HepG2 (cell line): ENCODE data around the gene SLC25A23.

ENCODE experiments used
- KMT2B ChIP-seq: IDR thresholded peaks from 2 replicates; pipeline ENCODE4 v1.6.1; 2016; ENCODE audit warnings: missing genetic modification reagents, missing compliant biosample characterization
- RFX1 ChIP-seq: fragments of 450-650 bp; IDR thresholded peaks from 2 replicates; pipeline ENCODE4 v1.6.1; 2017
- TF ChIP-seq, protein P1 (sequence below): sonication (generic); formaldehyde crosslinking; IDR thresholded peaks from 2 replicates; pipeline ENCODE4 v1.4.0; 2020; ENCODE audit warnings: missing genetic modification reagents
- TF ChIP-seq, protein P2 (sequence below): sonication (generic); formaldehyde crosslinking; IDR thresholded peaks from 2 replicates; pipeline ENCODE4 v1.5.0; 2020; ENCODE audit warnings: mild to moderate bottlenecking, missing genetic modification reagents, moderate library complexity
- TF ChIP-seq, protein P3 (sequence below): sonication (generic); formaldehyde crosslinking; IDR thresholded peaks from 2 replicates; pipeline ENCODE4 v1.4.0; 2020; ENCODE audit warnings: missing genetic modification reagents, mild to moderate bottlenecking, borderline replicate concordance
- TF ChIP-seq, protein P4 (sequence below): sonication (generic); formaldehyde crosslinking; IDR thresholded peaks from 2 replicates; pipeline ENCODE4 v1.9.0; 2021; ENCODE audit warnings: missing genetic modification reagents, mild to moderate bottlenecking, borderline replicate concordance
- TF ChIP-seq, protein P5 (sequence below): sonication (generic); formaldehyde crosslinking; IDR thresholded peaks from 2 replicates; pipeline ENCODE4 v1.5.1; 2020; ENCODE audit warnings: mild to moderate bottlenecking, missing genetic modification reagents, moderate library complexity

DNA sequence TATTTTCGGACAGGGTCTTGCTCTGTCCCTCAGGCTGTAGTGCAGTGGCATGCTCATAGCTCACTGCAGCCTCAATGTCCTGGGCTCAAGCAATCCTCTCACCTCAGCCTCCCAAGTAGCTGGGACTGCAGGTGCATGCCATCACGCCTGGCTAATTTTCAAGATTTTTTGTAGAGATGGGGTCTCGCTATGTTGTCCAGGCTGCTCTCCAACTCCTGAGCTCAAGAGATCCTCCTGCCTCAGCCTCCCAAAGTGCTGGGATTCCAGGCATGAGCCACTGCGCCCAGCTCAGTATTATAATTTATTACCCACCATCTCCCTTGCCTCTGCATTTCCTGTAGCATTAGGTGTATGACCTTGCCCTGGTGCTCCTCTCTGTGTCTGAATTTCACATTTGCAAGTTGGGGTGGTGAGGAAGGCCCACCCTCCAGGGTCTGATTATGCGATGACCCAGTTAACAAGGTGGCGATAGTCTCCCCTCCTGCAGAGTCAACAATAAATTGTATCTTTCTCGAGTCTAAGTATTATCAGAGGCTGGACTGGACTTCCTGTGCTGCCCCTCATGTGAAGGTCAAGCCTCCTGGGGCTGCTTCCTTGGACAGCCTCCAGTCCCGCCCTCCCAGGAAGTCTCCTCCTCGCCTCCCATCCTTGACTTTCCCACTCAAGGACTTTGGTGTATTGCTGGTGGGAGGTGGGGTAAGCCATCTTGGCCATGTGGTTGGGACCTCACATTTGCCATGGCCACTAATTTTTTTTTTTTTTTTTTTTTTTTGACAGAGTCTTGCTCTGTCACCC is 44.0 kb upstream of the SLC25A23 start:
- TF ChIP-seq, protein P1, sequence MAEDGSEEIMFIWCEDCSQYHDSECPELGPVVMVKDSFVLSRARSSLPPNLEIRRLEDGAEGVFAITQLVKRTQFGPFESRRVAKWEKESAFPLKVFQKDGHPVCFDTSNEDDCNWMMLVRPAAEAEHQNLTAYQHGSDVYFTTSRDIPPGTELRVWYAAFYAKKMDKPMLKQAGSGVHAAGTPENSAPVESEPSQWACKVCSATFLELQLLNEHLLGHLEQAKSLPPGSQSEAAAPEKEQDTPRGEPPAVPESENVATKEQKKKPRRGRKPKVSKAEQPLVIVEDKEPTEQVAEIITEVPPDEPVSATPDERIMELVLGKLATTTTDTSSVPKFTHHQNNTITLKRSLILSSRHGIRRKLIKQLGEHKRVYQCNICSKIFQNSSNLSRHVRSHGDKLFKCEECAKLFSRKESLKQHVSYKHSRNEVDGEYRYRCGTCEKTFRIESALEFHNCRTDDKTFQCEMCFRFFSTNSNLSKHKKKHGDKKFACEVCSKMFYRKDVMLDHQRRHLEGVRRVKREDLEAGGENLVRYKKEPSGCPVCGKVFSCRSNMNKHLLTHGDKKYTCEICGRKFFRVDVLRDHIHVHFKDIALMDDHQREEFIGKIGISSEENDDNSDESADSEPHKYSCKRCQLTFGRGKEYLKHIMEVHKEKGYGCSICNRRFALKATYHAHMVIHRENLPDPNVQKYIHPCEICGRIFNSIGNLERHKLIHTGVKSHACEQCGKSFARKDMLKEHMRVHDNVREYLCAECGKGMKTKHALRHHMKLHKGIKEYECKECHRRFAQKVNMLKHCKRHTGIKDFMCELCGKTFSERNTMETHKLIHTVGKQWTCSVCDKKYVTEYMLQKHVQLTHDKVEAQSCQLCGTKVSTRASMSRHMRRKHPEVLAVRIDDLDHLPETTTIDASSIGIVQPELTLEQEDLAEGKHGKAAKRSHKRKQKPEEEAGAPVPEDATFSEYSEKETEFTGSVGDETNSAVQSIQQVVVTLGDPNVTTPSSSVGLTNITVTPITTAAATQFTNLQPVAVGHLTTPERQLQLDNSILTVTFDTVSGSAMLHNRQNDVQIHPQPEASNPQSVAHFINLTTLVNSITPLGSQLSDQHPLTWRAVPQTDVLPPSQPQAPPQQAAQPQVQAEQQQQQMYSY (CRISPR knock-in tag): no peak
- TF ChIP-seq, protein P2, sequence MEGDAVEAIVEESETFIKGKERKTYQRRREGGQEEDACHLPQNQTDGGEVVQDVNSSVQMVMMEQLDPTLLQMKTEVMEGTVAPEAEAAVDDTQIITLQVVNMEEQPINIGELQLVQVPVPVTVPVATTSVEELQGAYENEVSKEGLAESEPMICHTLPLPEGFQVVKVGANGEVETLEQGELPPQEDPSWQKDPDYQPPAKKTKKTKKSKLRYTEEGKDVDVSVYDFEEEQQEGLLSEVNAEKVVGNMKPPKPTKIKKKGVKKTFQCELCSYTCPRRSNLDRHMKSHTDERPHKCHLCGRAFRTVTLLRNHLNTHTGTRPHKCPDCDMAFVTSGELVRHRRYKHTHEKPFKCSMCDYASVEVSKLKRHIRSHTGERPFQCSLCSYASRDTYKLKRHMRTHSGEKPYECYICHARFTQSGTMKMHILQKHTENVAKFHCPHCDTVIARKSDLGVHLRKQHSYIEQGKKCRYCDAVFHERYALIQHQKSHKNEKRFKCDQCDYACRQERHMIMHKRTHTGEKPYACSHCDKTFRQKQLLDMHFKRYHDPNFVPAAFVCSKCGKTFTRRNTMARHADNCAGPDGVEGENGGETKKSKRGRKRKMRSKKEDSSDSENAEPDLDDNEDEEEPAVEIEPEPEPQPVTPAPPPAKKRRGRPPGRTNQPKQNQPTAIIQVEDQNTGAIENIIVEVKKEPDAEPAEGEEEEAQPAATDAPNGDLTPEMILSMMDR (CRISPR knock-in tag): no peak
- TF ChIP-seq, protein P3, sequence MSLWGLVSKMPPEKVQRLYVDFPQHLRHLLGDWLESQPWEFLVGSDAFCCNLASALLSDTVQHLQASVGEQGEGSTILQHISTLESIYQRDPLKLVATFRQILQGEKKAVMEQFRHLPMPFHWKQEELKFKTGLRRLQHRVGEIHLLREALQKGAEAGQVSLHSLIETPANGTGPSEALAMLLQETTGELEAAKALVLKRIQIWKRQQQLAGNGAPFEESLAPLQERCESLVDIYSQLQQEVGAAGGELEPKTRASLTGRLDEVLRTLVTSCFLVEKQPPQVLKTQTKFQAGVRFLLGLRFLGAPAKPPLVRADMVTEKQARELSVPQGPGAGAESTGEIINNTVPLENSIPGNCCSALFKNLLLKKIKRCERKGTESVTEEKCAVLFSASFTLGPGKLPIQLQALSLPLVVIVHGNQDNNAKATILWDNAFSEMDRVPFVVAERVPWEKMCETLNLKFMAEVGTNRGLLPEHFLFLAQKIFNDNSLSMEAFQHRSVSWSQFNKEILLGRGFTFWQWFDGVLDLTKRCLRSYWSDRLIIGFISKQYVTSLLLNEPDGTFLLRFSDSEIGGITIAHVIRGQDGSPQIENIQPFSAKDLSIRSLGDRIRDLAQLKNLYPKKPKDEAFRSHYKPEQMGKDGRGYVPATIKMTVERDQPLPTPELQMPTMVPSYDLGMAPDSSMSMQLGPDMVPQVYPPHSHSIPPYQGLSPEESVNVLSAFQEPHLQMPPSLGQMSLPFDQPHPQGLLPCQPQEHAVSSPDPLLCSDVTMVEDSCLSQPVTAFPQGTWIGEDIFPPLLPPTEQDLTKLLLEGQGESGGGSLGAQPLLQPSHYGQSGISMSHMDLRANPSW (CRISPR knock-in tag): no peak
- TF ChIP-seq RFX1: no peak
- TF ChIP-seq, protein P4, sequence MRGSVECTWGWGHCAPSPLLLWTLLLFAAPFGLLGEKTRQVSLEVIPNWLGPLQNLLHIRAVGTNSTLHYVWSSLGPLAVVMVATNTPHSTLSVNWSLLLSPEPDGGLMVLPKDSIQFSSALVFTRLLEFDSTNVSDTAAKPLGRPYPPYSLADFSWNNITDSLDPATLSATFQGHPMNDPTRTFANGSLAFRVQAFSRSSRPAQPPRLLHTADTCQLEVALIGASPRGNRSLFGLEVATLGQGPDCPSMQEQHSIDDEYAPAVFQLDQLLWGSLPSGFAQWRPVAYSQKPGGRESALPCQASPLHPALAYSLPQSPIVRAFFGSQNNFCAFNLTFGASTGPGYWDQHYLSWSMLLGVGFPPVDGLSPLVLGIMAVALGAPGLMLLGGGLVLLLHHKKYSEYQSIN (CRISPR knock-in tag): no peak
- TF ChIP-seq, protein P5, sequence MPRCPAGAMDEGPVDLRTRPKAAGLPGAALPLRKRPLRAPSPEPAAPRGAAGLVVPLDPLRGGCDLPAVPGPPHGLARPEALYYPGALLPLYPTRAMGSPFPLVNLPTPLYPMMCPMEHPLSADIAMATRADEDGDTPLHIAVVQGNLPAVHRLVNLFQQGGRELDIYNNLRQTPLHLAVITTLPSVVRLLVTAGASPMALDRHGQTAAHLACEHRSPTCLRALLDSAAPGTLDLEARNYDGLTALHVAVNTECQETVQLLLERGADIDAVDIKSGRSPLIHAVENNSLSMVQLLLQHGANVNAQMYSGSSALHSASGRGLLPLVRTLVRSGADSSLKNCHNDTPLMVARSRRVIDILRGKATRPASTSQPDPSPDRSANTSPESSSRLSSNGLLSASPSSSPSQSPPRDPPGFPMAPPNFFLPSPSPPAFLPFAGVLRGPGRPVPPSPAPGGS (CRISPR knock-in tag): no peak
- no peak for TF ChIP-seq KMT2B (CRISPR knock-in tag)
